Spleen (tissue), 7 donors: Measurements from ENCODE around the gene PARD3.

Source experiments
- CTCF ChIP-seq, 11 experiments: fragments of 200-600 bp in 7 of 11; fragments of 450-650 bp in 4 of 11; sonication (generic) in 4 of 11; IDR thresholded peaks in 8 of 11; conservative IDR thresholded peaks in 3 of 11; 1 replicate in 7 of 11; 2 replicates in 4 of 11; pipeline versions ENCODE4 v1.4.0 to v1.8.0; 2016 to 2021; ENCODE audit warnings: antibody characterized with exemption in 11 of 11, inconsistent platforms in 4 of 11, mild to moderate bottlenecking in 1 of 11
- POLR2A ChIP-seq, 3 donors: fragments of 450-650 bp; IDR thresholded peaks; one replicate each; pipeline ENCODE4 v1.5.1; 2017; ENCODE audit warnings: antibody characterized with exemption in 3 of 3, mild to moderate bottlenecking in 1 of 3
- POLR2AphosphoS5 ChIP-seq, 3 donors: sonication (generic); formaldehyde crosslinking; IDR thresholded peaks; one replicate each; pipeline ENCODE4 v1.5.1; 2017; ENCODE audit warnings: antibody characterized with exemption in 3 of 3
- donor health status: DM: no; HTN: no; CAD: no; lungs with moderate emphysema.
- donor health status: DM: no; HTN: no; CAD: no.
- donor health status: DM: no; HTN: no; CAD: no.

GRCh38 chr10:34722404-34722803 lies 92.7 kb downstream of the PARD3 start:
- TF ChIP-seq POLR2A (IDR thresholded peaks at IDR 0.05) (no peak), CTCF (IDR thresholded peaks at IDR 0.05 in 8 of 11, conservative IDR thresholded peaks at IDR 0.05 in 3 of 11) (no peak), POLR2AphosphoS5 (IDR thresholded peaks at IDR 0.05) (no peak)
